Fibroblast of mammary gland (primary cell): Measurements from ENCODE around the gene PLEKHA8.

Experiments
- DNase-seq: peaks from one replicate; pipeline ENCODE4 v3.0.0-alpha.2; 2010; ENCODE audit warnings: low read depth
- H3K4me3 ChIP-seq: 2 replicates; pipeline ENCODE4 v1.5.1; 2011; ENCODE audit warnings: low read depth, mild to moderate bottlenecking, low read length, moderate library complexity; ENCODE audit not compliant: control insufficient read depth
- CTCF ChIP-seq: conservative IDR thresholded peaks from 2 replicates; pipeline ENCODE4 v1.5.1; 2011; ENCODE audit warnings: low read depth, low read length, inconsistent platforms; ENCODE audit not compliant: control insufficient read depth, insufficient read depth

PLEKHA8 gene

DNA sequence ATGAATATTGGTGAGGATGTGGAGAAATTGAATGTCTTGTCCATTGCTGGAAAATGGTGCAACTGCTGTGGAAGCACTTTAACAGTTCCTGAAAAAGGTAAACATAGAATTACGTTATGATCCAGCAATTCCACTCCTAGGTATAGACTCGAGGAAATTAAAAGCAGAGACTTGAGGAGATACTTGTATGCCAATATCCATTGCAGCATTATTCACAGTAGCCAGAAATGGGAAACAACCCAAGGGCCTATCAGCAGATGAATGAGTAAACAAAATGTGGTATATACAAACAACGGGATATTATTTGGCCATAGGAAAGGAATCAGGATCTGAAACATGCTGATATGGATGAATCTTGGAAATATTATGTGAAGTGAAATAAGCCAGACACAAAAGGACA is 74.1 kb downstream of the PLEKHA8 start:
- H3K4me3 ChIP-seq, result no peak overlapping the region
- no peak for DNase-seq
- TF ChIP-seq CTCF, result no peak

GRCh38 chr7:30104157-30104556 is 75.9 kb downstream of the PLEKHA8 start:
- TF ChIP-seq CTCF, result no peak
- no peak for DNase-seq
- H3K4me3 ChIP-seq, result no peak overlapping the region

DNA sequence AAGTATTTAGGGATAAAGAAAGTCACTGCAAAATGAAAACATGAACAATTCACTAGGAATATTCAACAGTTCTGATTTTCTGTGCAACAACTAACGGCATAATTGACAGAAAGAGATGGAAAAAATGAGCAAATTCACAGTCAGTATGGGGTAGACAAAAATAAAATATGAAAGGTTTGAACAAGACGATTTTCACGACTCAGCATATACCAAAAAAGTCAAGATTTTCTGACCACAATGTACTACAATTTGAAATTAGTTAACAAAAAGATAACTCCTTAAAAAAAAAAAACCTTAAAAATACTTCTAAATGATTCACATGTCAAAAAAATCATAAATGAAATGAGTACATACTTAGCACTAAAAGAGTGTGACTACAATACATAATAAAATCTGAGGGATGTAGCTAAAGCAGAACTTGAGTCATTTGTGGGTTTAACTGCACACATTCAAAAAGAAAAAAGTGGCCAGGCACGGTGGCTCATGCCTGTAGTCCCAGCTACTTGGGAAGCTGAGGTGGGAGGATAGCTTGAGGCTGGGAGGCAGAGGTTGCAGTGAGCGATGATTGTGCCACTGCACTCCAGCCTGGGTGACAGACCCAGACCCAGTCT is 84.0 kb downstream of the PLEKHA8 start:
- no peak for DNase-seq
- no peak for TF ChIP-seq CTCF
- no peak overlapping the region for H3K4me3 ChIP-seq

DNA sequence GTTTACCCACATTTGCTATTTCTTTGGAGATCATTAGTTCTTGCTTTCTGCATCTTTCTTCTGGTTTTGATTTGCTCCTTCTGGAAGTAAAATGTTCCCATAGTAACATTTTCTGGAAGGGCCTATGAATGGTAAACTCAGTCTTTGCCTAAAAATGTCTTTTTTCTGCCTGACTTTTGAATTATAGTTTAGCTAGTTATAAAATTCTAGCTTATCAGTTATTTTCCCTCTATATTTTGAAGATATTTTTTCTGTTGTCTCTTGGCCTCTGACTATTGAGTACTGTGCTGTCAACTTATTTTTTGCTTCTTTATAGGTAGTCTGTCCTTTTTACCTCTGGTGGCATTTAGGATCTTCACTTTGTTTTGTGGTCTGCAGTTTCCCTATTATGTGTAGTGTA is 84.9 kb downstream of the PLEKHA8 start:
- TF ChIP-seq CTCF, result no peak
- DNase-seq, result no peak
- H3K4me3 ChIP-seq, result no peak overlapping the region

- no peak for TF ChIP-seq CTCF
- no peak for DNase-seq
- no peak overlapping the region for H3K4me3 ChIP-seq
Observed at GRCh38 chr7:30114536-30115238, 86.5 kb downstream of the PLEKHA8 start.

- no peak for DNase-seq
- no peak for TF ChIP-seq CTCF
- H3K4me3 ChIP-seq, result no peak overlapping the region
Observed at GRCh38 chr7:30115709-30116297, 87.6 kb downstream of the PLEKHA8 start.

- H3K4me3 ChIP-seq, result no peak overlapping the region
- DNase-seq, result peak; percentile 47
- no peak for TF ChIP-seq CTCF
Observed at GRCh38 chr7:30116771-30117170, 88.6 kb downstream of the PLEKHA8 start.
